NB4 (cell line): ENCODE measurements around the gene FRMPD4.

Source experiments
- DNase-seq: peaks from one replicate; pipeline ENCODE4 v3.0.0; 2010; ENCODE audit warnings: low read depth
- H3K4me3 ChIP-seq: one replicate; pipeline ENCODE4 v1.5.1; 2011; ENCODE audit warnings: mild to moderate bottlenecking, low read depth, low read length, moderate library complexity
- MAX ChIP-seq: IDR thresholded peaks from 2 replicates; pipeline ENCODE4 v1.6.1; 2011; ENCODE audit warnings: low read depth, low read length
- MYC ChIP-seq: IDR thresholded peaks from 2 replicates; pipeline ENCODE4 v1.6.1; 2011; ENCODE audit warnings: low read depth, low read length
- POLR2A ChIP-seq: IDR thresholded peaks from 2 replicates; pipeline ENCODE4 v1.6.1; 2011; ENCODE audit warnings: mild to moderate bottlenecking; ENCODE audit not compliant: insufficient read length; ENCODE audit errors: extremely low read depth
- TF ChIP-seq, protein P1 (sequence below): IDR thresholded peaks from one replicate; pipeline ENCODE4 v1.5.1; 2012; ENCODE audit warnings: low read depth, low read length

Gene FRMPD4

GRCh38 chrX:12548341-12548740 is 410.1 kb downstream of the FRMPD4 start:
- no peak overlapping the region for H3K4me3 ChIP-seq
- TF ChIP-seq POLR2A = no peak
- TF ChIP-seq, protein P1, sequence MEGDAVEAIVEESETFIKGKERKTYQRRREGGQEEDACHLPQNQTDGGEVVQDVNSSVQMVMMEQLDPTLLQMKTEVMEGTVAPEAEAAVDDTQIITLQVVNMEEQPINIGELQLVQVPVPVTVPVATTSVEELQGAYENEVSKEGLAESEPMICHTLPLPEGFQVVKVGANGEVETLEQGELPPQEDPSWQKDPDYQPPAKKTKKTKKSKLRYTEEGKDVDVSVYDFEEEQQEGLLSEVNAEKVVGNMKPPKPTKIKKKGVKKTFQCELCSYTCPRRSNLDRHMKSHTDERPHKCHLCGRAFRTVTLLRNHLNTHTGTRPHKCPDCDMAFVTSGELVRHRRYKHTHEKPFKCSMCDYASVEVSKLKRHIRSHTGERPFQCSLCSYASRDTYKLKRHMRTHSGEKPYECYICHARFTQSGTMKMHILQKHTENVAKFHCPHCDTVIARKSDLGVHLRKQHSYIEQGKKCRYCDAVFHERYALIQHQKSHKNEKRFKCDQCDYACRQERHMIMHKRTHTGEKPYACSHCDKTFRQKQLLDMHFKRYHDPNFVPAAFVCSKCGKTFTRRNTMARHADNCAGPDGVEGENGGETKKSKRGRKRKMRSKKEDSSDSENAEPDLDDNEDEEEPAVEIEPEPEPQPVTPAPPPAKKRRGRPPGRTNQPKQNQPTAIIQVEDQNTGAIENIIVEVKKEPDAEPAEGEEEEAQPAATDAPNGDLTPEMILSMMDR = no peak
- TF ChIP-seq MYC = no peak
- no peak for TF ChIP-seq MAX
- DNase-seq = no peak

DNA sequence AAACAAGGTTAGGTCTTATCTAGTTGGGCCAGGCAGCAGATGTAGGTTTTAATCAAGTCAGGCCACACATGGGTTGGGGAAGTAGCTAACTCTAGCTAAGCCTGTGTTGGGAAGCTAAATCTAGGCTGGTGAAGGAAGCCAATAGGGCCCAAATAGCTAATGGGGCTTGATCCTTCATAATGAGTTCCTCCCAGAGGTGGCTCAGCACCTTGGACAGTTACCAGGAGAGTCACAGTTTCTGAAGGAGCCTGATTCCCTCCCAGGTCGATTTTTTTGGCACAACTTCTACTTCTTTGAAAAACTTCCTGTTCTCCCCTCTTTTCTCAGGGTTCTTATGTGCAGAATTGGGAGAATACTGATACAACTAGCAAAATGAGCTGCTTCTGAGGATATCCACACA is 410.5 kb downstream of the FRMPD4 start:
- TF ChIP-seq POLR2A (no peak), MAX (no peak), MYC (no peak)
- TF ChIP-seq, protein P1 = no peak
- no peak overlapping the region for H3K4me3 ChIP-seq
- peak; percentile 23 for DNase-seq

DNA sequence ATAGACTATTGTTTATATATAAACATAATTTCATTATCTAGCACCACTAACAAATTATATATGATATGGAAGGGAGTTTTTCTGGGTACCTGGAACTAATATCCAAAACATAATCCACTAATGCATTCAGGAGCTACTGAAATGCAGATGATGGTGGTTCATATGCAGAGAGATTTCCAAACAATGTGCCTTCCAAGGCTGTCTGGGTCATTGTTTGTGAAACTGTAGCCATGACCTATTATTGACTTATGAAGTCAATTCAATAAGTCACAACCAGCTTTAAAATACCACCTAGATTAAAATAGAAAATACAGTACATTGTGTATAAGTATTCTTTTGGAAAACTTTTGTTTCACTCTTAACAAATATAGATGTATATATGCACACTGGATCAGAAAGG is 415.9 kb downstream of the FRMPD4 start:
- DNase-seq = no peak
- TF ChIP-seq, protein P1 = no peak
- TF ChIP-seq POLR2A (no peak), MYC (no peak), MAX (no peak)

DNA sequence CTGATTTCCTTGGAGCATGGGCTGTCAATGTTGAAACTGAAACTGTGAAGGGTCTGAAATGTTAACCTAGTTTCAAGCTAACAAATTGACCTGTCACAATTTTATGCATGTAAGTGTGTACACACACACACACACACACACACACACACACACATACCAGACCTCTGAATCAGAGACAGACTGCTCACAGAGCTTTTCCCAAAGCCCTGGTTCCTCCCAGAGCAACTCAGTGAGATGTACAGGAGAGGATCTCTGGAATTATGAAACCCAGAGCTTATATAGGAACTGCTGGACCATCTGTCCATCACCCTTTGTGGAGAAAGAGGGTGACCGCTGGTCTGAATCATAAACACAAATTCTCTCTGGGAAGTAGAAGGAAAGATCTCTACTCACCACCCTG is 424.8 kb downstream of the FRMPD4 start:
- DNase-seq = no peak
- TF ChIP-seq, protein P1 = no peak
- TF ChIP-seq MYC = no peak
- TF ChIP-seq POLR2A = no peak
- no peak for TF ChIP-seq MAX
- no peak overlapping the region for H3K4me3 ChIP-seq

More for the DNA sequence above, 415.9 kb downstream of the FRMPD4 start:
- no peak overlapping the region for H3K4me3 ChIP-seq

GRCh38 chrX:12564221-12564620 is 425.9 kb downstream of the FRMPD4 start:
- TF ChIP-seq MAX (no peak), MYC (no peak), POLR2A (no peak)
- TF ChIP-seq, protein P1 = no peak
- H3K4me3 ChIP-seq = no peak overlapping the region
- DNase-seq = no peak

- DNase-seq = peak; percentile 7
Measured at GRCh38 chrX:12567857-12568256, 429.6 kb downstream of the FRMPD4 start.

More at GRCh38 chrX:12567857-12568256, 429.6 kb downstream of the FRMPD4 start:
- no peak for TF ChIP-seq POLR2A
- TF ChIP-seq, protein P1 = peak; percentile 50
- no peak overlapping the region for H3K4me3 ChIP-seq
